ENCODE results near the gene FAM236B.
"Not testable (repeated sequence)": the region's sequence is repeated elsewhere in the genome, so short reads cannot be mapped to it uniquely, and the experiment has no call there.

Gene FAM236B

DNA sequence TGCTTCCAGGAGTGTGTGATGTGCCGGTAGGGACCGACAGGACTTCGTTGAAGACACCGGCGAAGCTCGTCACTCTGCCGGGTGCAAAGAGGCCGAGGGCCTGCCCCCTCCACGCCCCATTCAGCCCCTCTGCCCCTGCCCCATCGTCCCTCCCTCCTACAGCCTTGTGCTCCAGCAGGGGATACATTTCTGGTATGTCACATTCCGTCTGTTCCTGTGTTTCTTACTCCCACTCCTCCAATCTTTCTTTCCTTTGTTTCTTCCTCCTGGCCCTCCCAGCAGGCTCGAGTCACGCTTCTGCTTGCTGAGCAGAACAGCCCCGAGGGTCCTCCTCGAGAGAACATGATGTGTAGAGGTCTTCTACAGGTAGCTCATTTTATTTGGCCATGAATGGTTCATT is at the start of gene FAM236B:
FAM236B (minus strand) TSS at position 101 of the 400 bp plus-strand sequence; CDS start at position 1, 100 bp downstream.
- DNase-seq (ENCODE audit: low spot score) = not testable (repeated sequence)

DNA sequence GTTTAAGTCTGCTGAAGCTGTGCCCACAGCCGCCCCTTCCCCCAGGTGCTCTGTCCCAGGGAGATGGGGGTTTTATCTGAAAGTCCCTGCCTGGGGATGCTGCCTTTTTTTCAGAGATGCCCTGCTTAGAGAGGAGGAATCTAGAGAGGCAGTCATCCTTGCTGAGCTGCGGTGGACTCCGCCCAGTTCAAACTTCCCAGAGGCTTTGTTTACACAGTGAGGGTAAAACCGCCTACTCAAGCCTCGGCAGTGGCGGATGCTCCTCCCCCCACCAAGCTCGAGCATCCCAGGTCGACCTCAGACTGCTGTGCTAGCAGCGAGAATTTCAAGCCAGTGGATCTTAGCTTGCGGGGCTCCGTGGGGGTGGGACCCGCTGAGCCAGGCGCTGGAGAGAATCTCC is 48.2 kb upstream of the FAM236B start:
- DNase-seq (ENCODE audit: low spot score) = not testable (repeated sequence)

DNA sequence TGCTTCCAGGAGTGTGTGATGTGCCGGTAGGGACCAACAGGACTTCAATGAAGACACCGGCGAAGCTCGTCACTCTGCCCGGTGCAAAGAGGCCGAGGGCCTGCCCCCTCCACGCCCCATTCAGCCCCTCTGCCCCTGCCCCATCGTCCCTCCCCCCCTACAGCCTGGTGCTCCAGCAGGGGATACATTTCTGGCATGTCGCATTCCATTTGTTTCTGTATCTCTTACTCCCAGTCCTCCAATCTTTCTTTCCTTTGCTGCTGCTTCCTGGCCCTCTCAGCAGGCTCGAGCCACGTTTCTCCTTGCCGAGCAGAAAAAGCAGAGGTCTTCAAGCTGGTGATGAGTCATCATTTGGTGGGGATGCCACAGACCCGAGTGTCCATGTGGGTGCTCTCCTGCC is 25.6 kb upstream of the FAM236B start, which contains the start of gene FAM236D:
FAM236D (minus strand) TSS at position 101 of the 400 bp plus-strand sequence; CDS start at position 1, 100 bp downstream.
- not testable (repeated sequence) for DNase-seq (ENCODE audit: low spot score)

DNA sequence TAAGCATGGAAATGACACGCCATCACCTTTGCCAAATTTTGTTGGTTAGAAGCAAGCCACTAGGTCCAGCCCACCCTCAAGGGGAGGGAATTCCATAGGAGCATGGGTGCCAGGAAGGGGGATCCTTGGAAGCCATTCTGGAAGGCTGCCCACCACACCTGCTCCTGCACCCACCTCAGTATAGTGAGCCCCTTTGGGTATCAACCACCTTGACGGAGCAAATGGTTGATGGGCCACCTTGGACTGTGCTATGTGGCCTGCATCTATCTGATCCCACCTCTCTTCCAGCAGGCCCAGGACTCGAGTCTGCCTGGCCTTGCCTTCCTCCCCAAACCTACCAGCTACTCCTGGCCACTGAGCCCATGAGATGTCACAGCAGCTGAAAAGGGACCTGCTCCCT is 7.9 kb upstream of the FAM236B start:
- DNase-seq (ENCODE audit: low spot score) = not testable (repeated sequence)

DNA sequence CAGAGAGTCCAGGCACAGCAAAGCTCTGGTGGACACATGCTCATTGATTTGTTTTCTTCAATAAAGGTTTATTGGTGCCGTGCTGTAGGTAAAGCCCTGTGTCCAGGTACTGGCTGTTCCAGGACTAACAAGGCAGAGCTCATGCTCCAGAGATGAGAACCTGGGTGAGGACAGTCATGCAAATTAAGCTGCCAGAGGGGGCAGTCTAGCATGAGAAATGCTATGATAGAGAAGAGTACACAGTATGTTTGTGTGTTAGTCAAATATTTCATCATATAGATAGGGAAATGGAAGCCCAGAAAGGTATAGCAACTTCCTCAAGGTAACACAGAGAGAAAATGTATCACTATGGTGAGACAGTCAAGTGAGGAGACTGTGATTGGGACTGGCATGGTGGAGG is 5.7 kb upstream of the FAM236B start:
- DNase-seq (ENCODE audit: low spot score) = not testable (repeated sequence)

DNA sequence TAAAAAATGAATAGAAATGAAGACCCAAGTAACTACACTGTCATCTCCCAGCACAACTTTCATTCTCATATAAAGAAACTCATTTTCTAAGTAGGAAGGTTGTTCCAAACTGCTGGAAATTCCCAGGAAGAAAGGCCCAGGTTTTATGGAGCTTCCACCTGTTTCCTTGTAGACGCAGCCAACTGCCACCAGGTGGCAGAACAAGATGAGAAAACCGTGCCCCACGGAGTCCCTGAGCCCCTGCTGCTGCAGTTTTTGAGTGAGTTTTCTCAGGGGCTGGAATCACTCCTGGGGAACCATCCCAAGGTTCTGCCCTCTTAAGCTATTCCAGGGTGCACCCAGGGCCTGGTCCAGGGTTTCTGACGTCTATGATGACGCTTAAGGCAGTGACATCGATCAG is 1.5 kb upstream of the FAM236B start:
- not testable (repeated sequence) for DNase-seq (ENCODE audit: low spot score)

DNA sequence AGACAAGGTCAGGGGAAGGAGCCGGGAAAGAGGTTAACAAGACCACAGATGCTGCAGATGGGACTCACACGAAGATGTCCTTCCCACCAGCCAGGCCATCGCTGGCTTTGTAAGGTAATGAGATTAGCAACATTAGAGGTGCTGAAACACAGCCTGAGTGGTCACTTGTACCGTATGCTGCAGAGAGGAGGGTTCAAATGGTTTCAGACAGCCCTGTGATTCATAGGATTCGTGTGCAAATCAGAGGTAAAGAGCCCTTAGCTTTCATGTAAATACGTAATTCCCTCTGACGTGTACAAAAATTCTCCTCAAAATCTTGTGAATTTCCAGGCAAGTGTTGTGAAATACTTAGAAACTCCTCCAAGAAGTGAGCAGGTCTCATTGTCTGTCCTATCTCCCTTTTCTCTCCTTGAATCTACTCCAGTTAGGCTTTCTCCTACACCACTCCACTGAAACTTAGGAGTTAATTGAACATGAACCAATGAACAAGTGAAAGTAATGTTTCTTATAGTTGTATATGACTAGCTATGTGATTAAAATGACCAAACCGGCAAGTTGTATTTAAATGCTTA is 991 bp upstream of the FAM236B start:
- DNase-seq (ENCODE audit: low spot score) = not testable (repeated sequence)

DNA sequence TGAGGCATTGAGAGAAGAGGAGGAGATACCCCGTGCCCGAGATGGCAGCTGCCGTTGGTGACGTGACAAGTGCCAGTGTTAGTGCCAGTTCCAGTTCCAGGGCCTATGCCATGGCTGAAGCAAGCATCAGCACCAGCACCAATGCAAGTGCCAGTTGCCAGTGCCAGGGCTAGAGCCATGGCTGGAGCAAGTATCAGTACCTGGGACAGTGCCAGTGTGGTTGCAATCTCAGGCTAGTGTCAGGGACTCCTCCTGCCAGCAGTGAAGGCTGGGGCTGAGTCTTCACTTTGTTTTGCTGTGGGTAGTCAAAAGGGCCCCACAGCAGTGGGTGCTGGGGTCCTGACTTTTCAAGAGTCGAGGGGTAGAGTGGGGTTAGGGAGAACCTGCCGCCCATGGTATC is 4.3 kb downstream of the FAM236B start:
- not testable (repeated sequence) for DNase-seq (ENCODE audit: low spot score)

DNA sequence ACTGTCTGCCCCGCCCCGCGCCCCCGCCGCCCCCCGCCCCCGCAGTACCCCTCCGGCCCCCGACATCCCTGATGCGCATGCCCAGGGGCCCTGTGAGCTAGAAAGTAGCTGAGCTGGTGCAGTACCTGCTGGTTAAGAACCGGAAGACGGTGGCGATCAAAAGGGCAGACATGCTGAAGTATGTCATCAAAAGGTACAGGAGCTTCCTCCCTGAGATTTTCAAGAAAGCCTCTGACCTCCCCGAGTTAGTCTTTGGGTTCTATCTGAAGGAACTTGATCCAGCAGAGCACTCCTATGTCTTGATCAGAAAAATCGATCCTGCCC is 5.0 kb downstream of the FAM236B start:
- not testable (repeated sequence) for DNase-seq (ENCODE audit: low spot score)

DNA sequence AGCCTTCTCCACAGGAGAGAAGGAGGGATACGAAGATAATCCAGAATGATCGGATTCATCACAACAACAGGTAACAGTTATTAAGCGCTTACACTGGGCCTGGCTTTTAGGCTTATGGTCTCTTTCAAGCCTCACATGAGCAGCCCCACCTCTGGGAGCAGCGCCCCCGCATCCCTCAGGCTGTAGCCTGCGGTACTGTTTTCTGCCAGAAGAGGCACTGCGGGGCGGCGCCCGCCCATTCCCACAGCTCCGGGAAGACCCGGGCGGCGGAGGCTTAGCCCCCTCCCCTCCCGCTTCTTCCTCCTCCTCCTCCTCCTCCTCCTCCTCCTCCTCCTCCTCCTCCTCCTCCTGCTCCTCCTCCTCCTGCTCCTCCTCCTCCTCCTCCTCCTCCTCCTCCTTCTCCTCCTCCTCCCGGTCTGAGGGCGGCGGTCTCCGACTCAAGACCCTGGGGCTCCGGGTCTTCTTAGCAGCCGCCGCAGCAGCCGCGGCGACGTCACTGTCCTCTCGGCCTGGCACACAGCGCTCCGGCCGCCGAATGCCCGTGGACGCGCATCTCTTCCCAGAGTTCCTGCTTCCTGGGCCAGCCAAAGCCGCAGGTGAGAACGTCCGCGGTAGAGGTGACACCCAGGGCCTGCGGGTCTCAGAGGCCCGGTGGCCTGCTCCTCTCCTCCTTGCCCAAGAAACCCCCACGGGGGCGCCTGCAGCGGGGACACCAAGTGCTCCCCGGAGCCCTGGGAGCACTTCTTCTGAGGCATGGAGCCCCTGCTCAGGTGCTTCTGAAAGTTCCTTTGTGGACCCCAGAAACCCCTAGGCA is 5.6 kb downstream of the FAM236B start, which contains the start of gene DMRTC1B:
DMRTC1B (plus strand) TSS at position 238 of the 814 bp plus-strand sequence. CDS start 68,246 bp downstream, outside the sequence.
- not testable (repeated sequence) for DNase-seq (ENCODE audit: low spot score)

DNA sequence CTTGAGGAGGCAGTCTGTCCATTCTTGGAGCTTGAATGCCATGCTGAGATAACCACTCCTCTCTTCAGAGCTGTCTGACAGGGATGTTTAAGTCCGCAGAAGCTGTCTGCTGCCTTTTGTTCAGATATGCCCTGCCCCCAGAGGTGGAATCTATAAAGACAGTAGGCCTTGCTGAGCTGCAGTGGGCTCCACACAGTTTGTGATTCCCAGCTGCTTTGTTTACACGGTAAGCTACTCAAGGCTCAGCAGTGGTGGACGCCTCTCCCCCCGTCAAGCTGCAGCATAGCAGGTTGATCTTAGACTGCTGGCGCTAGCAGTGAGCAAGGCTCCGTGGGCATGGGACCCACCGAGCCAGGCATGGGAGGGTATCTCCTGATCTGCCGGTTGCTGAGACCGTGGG is 22.0 kb downstream of the FAM236B start:
- not testable (repeated sequence) for DNase-seq (ENCODE audit: low spot score)

DNA sequence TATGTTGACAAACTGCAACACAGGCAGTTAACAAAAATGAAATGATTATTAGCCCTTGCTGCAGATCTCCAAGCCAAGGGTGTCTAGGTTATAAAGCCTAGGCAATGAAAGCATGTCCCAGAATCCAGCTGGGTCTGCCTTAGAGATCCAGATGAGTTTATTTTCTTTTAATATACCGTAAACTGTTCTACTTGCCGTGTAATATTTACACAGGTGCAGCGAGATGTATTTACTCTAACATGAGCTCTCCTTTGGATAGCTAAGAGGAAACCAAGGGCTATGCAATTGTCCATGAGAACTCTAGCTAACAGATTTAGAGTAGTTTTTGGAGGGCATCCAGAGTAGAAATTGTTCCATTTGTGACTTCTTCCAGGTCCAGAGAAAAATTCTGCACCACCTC is 33.9 kb downstream of the FAM236B start:
- DNase-seq (ENCODE audit: low spot score) = not testable (repeated sequence)

DNA sequence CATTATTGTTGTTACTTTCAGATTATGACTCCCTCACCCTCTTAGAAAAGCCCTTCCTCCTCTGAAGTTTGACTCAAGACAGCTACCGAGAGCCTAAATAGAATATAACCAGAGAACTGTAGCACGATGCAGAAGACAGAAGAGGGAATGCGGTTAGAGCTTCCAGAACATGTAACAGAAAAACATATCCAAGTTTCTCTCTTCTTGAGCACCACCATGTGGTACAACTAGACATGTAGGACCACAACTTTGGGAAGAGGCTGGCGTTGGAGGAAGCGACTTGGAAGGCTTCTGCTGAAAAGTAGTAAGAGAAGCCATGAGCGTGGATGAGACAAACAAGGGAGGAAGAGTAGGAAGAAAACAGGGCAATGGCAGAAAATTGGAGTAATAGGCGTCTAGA is 36.9 kb downstream of the FAM236B start:
- not testable (repeated sequence) for DNase-seq (ENCODE audit: low spot score)

DNA sequence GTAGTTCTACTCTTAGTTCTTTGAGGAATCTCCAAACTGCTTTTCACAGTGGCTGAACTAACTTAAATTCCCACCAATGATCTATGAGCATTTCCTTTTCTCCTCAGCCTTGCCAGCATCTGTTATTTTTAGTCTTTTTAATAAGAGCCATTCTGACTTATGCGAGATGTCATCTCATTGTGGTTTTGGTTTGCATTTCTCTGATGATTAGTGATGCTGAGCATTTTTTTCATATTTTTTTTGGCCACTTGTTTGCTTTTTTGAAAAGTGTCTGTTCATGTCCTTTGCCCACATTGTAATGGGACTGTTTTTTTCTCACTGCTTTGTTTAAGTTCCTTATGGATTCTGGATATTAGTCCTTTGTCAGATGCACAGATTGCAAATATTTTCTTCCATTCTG is 46.9 kb downstream of the FAM236B start:
- no peak for DNase-seq (ENCODE audit: low spot score)

DNA sequence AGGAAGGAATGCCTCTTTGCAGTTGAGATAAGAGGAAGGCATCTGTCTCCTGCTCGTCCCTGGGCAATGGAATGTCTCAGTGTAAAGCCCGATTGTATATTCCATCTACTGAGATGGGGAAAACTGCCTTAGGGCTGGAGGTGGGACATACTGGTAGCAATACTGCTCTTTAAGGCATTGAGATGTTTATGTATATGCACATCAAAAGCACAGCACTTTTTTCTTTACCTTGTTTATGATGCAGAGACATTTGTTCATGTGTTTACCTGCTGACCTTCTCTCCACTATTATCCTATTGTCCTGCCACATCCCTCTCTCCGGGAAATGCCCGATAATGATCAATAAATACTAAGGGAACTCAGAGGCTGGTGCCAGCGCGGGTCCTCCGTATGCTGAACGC is 48.8 kb downstream of the FAM236B start:
- not testable (repeated sequence) for DNase-seq (ENCODE audit: low spot score)

Data from ecto neural progenitor cell (in vitro differentiated cells).